Loucy (cell line): Measurements from ENCODE around the gene C3orf62.

Experiments used
- CTCF ChIP-seq: fragments of 200-600 bp; sonication (generic); conservative IDR thresholded peaks from 2 replicates; pipeline ENCODE4 v1.5.1; 2014; ENCODE audit warnings: mild to moderate bottlenecking, antibody characterized with exemption, low read length
- EZH2phosphoT487 ChIP-seq: fragments of 200-600 bp; IDR thresholded peaks from 2 replicates; pipeline ENCODE4 v1.6.1; 2018; ENCODE audit warnings: antibody characterized with exemption, mild to moderate bottlenecking, moderate library complexity, borderline replicate concordance

GRCh38 chr3:49273825-49274532 lies 3.1 kb downstream of the C3orf62 start:
- TF ChIP-seq CTCF (no peak), EZH2phosphoT487 (no peak)
